SK-N-SH treated with all-trans-retinoic acid at 6 μM for 48 hours (cell line): Measurements from ENCODE around the gene ARIH2.

Experiments
- ATAC-seq: fragments of 200-7000 bp; cut with Tn5 transposase; 3 replicates; pipeline ENCODE4 v1.9.1; 2020; ENCODE audit warnings: mild to moderate bottlenecking, moderate library complexity
- BACH2 ChIP-seq: fragments of 250-450 bp; sonication (Bioruptor Pico); IDR thresholded peaks from 2 replicates; pipeline ENCODE4 v1.9.0; 2021; ENCODE audit warnings: mild to moderate bottlenecking, borderline replicate concordance
- CSDC2 ChIP-seq: fragments of 250-450 bp; sonication (Bioruptor Pico); IDR thresholded peaks from 2 replicates; pipeline ENCODE4 v1.5.0; 2020; ENCODE audit warnings: mild to moderate bottlenecking, moderate library complexity
- CSRNP3 ChIP-seq: fragments of 250-450 bp; sonication (Bioruptor Pico); IDR thresholded peaks from 2 replicates; pipeline ENCODE4 v1.5.1; 2021; ENCODE audit warnings: mild to moderate bottlenecking, moderate library complexity
- ESRRG ChIP-seq: fragments of 250-450 bp; sonication (Bioruptor Pico); IDR thresholded peaks from 2 replicates; pipeline ENCODE4 v1.6.1; 2021; ENCODE audit warnings: mild to moderate bottlenecking
- GLIS3 ChIP-seq: fragments of 250-450 bp; sonication (Bioruptor Pico); IDR thresholded peaks from 2 replicates; pipeline ENCODE4 v1.5.0; 2020; ENCODE audit warnings: mild to moderate bottlenecking, moderate library complexity
- ISL1 ChIP-seq: fragments of 250-450 bp; sonication (Bioruptor Pico); IDR thresholded peaks from 2 replicates; pipeline ENCODE4 v2.1.2; 2022; ENCODE audit warnings: mild to moderate bottlenecking, moderate library complexity
- OSR1 ChIP-seq: fragments of 250-450 bp; sonication (Bioruptor Pico); IDR thresholded peaks from 2 replicates; pipeline ENCODE4 v1.8.0; 2022; ENCODE audit warnings: moderate library complexity, mild to moderate bottlenecking, inconsistent platforms
- PATZ1 ChIP-seq: fragments of 250-450 bp; sonication (Bioruptor Pico); IDR thresholded peaks from 2 replicates; pipeline ENCODE4 v1.8.0; 2020; ENCODE audit warnings: mild to moderate bottlenecking, moderate library complexity, borderline replicate concordance
- POU6F1 ChIP-seq: fragments of 250-450 bp; sonication (Bioruptor Pico); IDR thresholded peaks from 2 replicates; pipeline ENCODE4 v1.8.0; 2021; ENCODE audit warnings: low read depth, mild to moderate bottlenecking, moderate library complexity, borderline replicate concordance
- RARB ChIP-seq: fragments of 250-450 bp; sonication (Bioruptor Pico); IDR thresholded peaks from 2 replicates; pipeline ENCODE4 v1.8.0; 2021; ENCODE audit warnings: mild to moderate bottlenecking, moderate library complexity
- TOX ChIP-seq: fragments of 250-450 bp; sonication (Bioruptor Pico); IDR thresholded peaks from 2 replicates; pipeline ENCODE4 v1.8.0; 2021; ENCODE audit warnings: mild to moderate bottlenecking, moderate library complexity, borderline replicate concordance
- ZC3H10 ChIP-seq: fragments of 250-450 bp; sonication (Bioruptor Pico); IDR thresholded peaks from 2 replicates; pipeline ENCODE4 v1.5.1; 2021; ENCODE audit warnings: mild to moderate bottlenecking, moderate library complexity
- ZFP3 ChIP-seq: fragments of 250-450 bp; sonication (Bioruptor Pico); IDR thresholded peaks from 2 replicates; pipeline ENCODE4 v1.5.0; 2020; ENCODE audit warnings: mild to moderate bottlenecking, moderate library complexity
- ZNF565 ChIP-seq: fragments of 450-650 bp; formaldehyde crosslinking; conservative IDR thresholded peaks from 2 replicates; pipeline ENCODE4 v1.5.0; 2020; ENCODE audit warnings: low read depth, mild to moderate bottlenecking, moderate library complexity
- ZNF70 ChIP-seq: fragments of 450-650 bp; formaldehyde crosslinking; IDR thresholded peaks from 2 replicates; pipeline ENCODE4 v1.5.0; 2020; ENCODE audit warnings: mild to moderate bottlenecking, moderate library complexity
- ZNF8 ChIP-seq: fragments of 450-650 bp; formaldehyde crosslinking; IDR thresholded peaks from 2 replicates; pipeline ENCODE4 v1.5.0; 2020; ENCODE audit warnings: mild to moderate bottlenecking, moderate library complexity
- TF ChIP-seq, protein P1 (sequence below): fragments of 250-450 bp; sonication (Bioruptor Pico); IDR thresholded peaks from 2 replicates; pipeline ENCODE4 v1.5.1; 2020; ENCODE audit warnings: low read depth, mild to moderate bottlenecking, moderate library complexity
- TF ChIP-seq, protein P2 (sequence below): fragments of 250-450 bp; sonication (Bioruptor Pico); IDR thresholded peaks from 2 replicates; pipeline ENCODE4 v1.5.0; 2020; ENCODE audit warnings: mild to moderate bottlenecking, moderate library complexity

The ARIH2 gene

DNA sequence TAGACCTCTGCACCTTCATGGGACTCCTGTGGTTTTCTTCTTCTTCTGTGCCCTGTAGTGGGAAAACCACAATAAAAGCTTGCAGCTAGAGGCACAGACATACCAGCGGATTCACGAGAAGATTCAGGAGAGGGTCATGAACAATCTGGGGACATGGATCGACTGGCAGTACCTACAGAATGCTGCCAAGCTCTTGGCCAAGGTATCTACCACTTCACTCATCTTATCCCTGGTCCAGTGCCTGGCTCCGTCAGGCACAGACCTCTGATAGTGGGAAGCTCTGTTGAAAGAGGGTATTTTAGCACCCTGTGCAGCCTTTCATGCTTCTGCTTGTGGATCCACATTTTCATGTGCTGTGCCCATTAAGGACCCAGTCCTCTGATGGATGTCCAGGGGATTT lies 61.7 kb downstream of the ARIH2 start (continued):
- TF ChIP-seq PATZ1 (no peak), TOX (CRISPR knock-in tag) (no peak), ZNF70 (no peak)

DNA sequence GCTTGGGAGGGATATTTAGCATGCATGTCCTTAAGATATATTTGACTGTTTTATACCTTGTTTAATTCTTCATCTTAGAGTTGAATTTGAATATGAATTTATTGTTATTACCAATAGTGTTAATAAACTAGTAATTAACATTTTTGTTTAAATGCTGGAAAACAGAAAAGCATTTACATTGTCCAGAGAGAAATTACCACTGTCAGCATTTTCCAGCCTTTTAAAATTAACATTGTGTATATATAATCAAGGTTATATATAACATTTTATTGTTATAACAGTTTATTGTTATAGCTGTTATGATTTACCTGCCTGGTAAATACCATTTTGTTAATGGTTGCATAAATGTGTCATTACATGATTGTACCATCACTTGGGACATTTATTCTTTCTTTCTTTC lies 63.4 kb downstream of the ARIH2 start:
- ATAC-seq, result no peak
- TF ChIP-seq PATZ1, result no peak
- TF ChIP-seq ZFP3, result no peak
- no peak for TF ChIP-seq ZNF8 (CRISPR knock-in tag)
- no peak for TF ChIP-seq CSDC2 (CRISPR knock-in tag)
- TF ChIP-seq ZNF565 (CRISPR knock-in tag), result no peak
- TF ChIP-seq, protein P1, sequence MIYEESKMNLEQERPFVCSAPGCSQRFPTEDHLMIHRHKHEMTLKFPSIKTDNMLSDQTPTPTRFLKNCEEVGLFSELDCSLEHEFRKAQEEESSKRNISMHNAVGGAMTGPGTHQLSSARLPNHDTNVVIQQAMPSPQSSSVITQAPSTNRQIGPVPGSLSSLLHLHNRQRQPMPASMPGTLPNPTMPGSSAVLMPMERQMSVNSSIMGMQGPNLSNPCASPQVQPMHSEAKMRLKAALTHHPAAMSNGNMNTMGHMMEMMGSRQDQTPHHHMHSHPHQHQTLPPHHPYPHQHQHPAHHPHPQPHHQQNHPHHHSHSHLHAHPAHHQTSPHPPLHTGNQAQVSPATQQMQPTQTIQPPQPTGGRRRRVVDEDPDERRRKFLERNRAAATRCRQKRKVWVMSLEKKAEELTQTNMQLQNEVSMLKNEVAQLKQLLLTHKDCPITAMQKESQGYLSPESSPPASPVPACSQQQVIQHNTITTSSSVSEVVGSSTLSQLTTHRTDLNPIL (CRISPR knock-in tag), result no peak
- TF ChIP-seq, protein P2, sequence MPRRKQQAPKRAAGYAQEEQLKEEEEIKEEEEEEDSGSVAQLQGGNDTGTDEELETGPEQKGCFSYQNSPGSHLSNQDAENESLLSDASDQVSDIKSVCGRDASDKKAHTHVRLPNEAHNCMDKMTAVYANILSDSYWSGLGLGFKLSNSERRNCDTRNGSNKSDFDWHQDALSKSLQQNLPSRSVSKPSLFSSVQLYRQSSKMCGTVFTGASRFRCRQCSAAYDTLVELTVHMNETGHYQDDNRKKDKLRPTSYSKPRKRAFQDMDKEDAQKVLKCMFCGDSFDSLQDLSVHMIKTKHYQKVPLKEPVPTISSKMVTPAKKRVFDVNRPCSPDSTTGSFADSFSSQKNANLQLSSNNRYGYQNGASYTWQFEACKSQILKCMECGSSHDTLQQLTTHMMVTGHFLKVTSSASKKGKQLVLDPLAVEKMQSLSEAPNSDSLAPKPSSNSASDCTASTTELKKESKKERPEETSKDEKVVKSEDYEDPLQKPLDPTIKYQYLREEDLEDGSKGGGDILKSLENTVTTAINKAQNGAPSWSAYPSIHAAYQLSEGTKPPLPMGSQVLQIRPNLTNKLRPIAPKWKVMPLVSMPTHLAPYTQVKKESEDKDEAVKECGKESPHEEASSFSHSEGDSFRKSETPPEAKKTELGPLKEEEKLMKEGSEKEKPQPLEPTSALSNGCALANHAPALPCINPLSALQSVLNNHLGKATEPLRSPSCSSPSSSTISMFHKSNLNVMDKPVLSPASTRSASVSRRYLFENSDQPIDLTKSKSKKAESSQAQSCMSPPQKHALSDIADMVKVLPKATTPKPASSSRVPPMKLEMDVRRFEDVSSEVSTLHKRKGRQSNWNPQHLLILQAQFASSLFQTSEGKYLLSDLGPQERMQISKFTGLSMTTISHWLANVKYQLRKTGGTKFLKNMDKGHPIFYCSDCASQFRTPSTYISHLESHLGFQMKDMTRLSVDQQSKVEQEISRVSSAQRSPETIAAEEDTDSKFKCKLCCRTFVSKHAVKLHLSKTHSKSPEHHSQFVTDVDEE (CRISPR knock-in tag), result no peak
- TF ChIP-seq ISL1, result no peak
- no peak for TF ChIP-seq GLIS3 (CRISPR knock-in tag)
- TF ChIP-seq CSRNP3, result no peak
- no peak for TF ChIP-seq ZNF70
- no peak for TF ChIP-seq ZC3H10 (CRISPR knock-in tag)

- TF ChIP-seq ZC3H10 (CRISPR knock-in tag) (no peak), ZNF70 (no peak), RARB (no peak), OSR1 (CRISPR knock-in tag) (no peak), ZNF565 (CRISPR knock-in tag) (no peak), BACH2 (CRISPR knock-in tag) (no peak), ESRRG (CRISPR knock-in tag) (no peak), ZFP3 (no peak)
- TF ChIP-seq, all 23 proteins: peak for 0
- ATAC-seq, result no peak
Observed at GRCh38 chr3:48982686-48983085, 64.0 kb downstream of the ARIH2 start.

DNA sequence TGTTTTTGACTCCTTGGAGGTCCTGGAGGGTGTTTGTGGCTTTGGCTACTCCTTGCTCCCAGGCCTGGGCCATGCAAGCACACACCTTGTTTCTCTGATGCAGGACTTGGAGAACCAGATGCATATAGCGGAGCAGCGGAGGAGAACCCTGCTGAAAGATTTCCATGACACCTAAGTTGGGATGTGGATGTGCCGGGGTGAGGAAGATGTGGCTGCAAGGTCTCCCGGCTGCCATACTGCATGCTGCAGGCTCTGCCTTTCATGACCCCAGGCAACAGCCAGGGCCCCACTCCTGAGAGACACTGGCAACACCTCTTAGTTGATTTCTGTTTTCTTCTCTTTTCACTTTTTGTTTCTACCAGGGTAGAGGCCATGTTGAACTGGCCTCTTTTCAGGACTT lies 64.5 kb downstream of the ARIH2 start:
- ATAC-seq, result no peak
- TF ChIP-seq GLIS3 (CRISPR knock-in tag) (no peak), TOX (CRISPR knock-in tag) (no peak)

GRCh38 chr3:48984663-48985062 lies 66.0 kb downstream of the ARIH2 start:
- TF ChIP-seq CSDC2 (CRISPR knock-in tag), result no peak
- TF ChIP-seq POU6F1, result no peak
- TF ChIP-seq PATZ1, result no peak
- TF ChIP-seq, all 23 proteins: peak for 0

More at GRCh38 chr3:48984663-48985062, 66.0 kb downstream of the ARIH2 start:
- ATAC-seq, result no peak
